Aorta (tissue), 5 donors: ENCODE results near the gene CHMP4A. TPM values are rescaled to one million over a fixed set of nuclear protein-coding genes. Genes with fewer than 3 reads are reported as not detected.

Experiments
- ATAC-seq: fragments of 200-7000 bp; cut with Tn5 transposase; one replicate; pipeline ENCODE4 v1.9.1; 2022; ENCODE audit warnings: moderate library complexity; ENCODE audit not compliant: low FRiP score
- DNase-seq, 2 donors: peaks; one replicate each; pipeline ENCODE4 v3.0.0-alpha.2; 2020
- H3K27ac ChIP-seq, 2 donors: one replicate each; pipeline ENCODE4 v1.5.1; 2013; ENCODE audit warnings: low read length in 2 of 2, mild to moderate bottlenecking in 2 of 2, moderate library complexity in 2 of 2, control low read depth in 1 of 2, inconsistent platforms in 1 of 2, low read depth in 1 of 2
- H3K27me3 ChIP-seq, 2 donors: one replicate each; pipeline ENCODE4 v1.6.1; 2013; ENCODE audit warnings: control low read depth in 1 of 2, low read length in 1 of 2, mild to moderate bottlenecking in 1 of 2, moderate library complexity in 1 of 2; ENCODE audit not compliant: insufficient read depth in 2 of 2, control insufficient read depth in 1 of 2
- H3K36me3 ChIP-seq, 2 donors: one replicate each; pipeline ENCODE4 v1.6.1; 2013; ENCODE audit warnings: control low read depth in 1 of 2, low read length in 1 of 2, mild to moderate bottlenecking in 1 of 2; ENCODE audit not compliant: insufficient read depth in 2 of 2, control insufficient read depth in 1 of 2
- H3K4me1 ChIP-seq, 2 donors: one replicate each; pipeline ENCODE4 v1.6.1; 2013; ENCODE audit warnings: low read length in 2 of 2, control low read depth in 1 of 2, mild to moderate bottlenecking in 1 of 2, moderate library complexity in 1 of 2; ENCODE audit not compliant: insufficient read depth in 2 of 2, control insufficient read depth in 1 of 2
- H3K4me3 ChIP-seq, 2 donors: one replicate each; pipeline ENCODE4 v1.5.1; 2013; ENCODE audit warnings: low read length in 2 of 2, control low read depth in 1 of 2, mild to moderate bottlenecking in 1 of 2
- H3K9me3 ChIP-seq: one replicate; pipeline ENCODE4 v1.6.1; 2013; ENCODE audit warnings: mild to moderate bottlenecking, low read length; ENCODE audit not compliant: control insufficient read depth
- WGBS, 2 donors: extraction: QIAGEN DNeasy Blood & Tissue Kit; methylation state at CpG; one replicate each; pipeline ENCODE4 v1.1.7; 2013; 5-methylcytosine and 5-hydroxymethylcytosine counted together
- intact Hi-C, 2 donors: fragments of 100-400 bp; cut with DNase I; formaldehyde crosslinking; loops; one replicate each; pipeline versions ENCODE4 v1.14.2 to v1.15.0; 2022
- polyA plus RNA-seq, 2 donors: library from polyadenylated mRNA; stranded (reverse); fragments of 200-250 nt; gene quantifications; one replicate each; pipeline ENCODE4 v1.2.3, GENCODE V29; 2013
- total RNA-seq, 2 donors: library from RNA; stranded (reverse); fragmentation: NEBNext Ultra II Directional; extraction: Animal tissue kit (Norgen Biotek cat#: 25700); gene quantifications; one replicate each; pipeline ENCODE4 v1.2.1, GENCODE V29; 2021
- donor health status: healthy with polysubstance abuse.
- donor health status: Bipolar disorder and iron deficiency.
- donor health status: DM: no; HTN: no; CAD: no.
- donor health status: DM: no; HTN: no; CAD: no.
- donor health status: DM: yes; HTN: yes; CAD: no.

CHMP4A gene
- total and polyA plus RNA-seq, 4 donors: 38.3 to 179 (median 88.1) TPM

GRCh38 chr14:24258119-24258518, 44.8 kb upstream of the CHMP4A start:
- 85 to 86% methylated on average over 9 of the region's 9 CpGs for WGBS, 2 donors
- intact Hi-C loops: no loop called here
- H3K4me1 ChIP-seq: no peaks in the 10 kb centered on the region
- no peak for ATAC-seq
- H3K36me3 ChIP-seq: no peaks in the 10 kb centered on the region
- H3K9me3 ChIP-seq: no peaks in the 10 kb centered on the region
- no peak overlapping the region for H3K4me3 ChIP-seq
- no peaks in the 10 kb centered on the region for H3K27me3 ChIP-seq
- H3K27ac ChIP-seq: no peak overlapping the region
- no peak for DNase-seq

- Histone ChIP-seq H3K27me3 (no peaks in the 10 kb centered on the region), H3K27ac (no peak overlapping the region), H3K4me3 (no peak overlapping the region), H3K4me1 (no peaks in the 10 kb centered on the region), H3K9me3 (no peaks in the 10 kb centered on the region), H3K36me3 (no peaks in the 10 kb centered on the region)
- no peak for DNase-seq
- ATAC-seq: no peak
- intact Hi-C loops: no loop called here
- WGBS, 2 donors: 65 to 66% methylated on average over 4 of the region's 4 CpGs
These were observed 43.7 kb upstream of the CHMP4A start for GRCh38 chr14:24256960-24257359.

GRCh38 chr14:24255931-24256711, 42.8 kb upstream of the CHMP4A start:
- WGBS, 2 donors: 92 to 95% methylated on average over 12 of the region's 12 CpGs
- no peak overlapping the region for H3K27ac ChIP-seq

GRCh38 chr14:24255438-24255837, 42.1 kb upstream of the CHMP4A start:
- DNase-seq (no peak), ATAC-seq (no peak)
- H3K27ac ChIP-seq: no peak overlapping the region
- H3K27me3 ChIP-seq: no peaks in the 10 kb centered on the region
- no peaks in the 10 kb centered on the region for H3K36me3 ChIP-seq
- H3K4me1 ChIP-seq: no peaks in the 10 kb centered on the region
- intact Hi-C loops: no loop called here
- WGBS, 2 donors: 92 to 94% methylated on average over 8 of the region's 8 CpGs
- H3K4me3 ChIP-seq: no peak overlapping the region
- H3K9me3 ChIP-seq: no peaks in the 10 kb centered on the region

More at GRCh38 chr14:24255931-24256711, 42.8 kb upstream of the CHMP4A start:
- intact Hi-C loops: no loop called here
- H3K9me3 ChIP-seq: no peaks in the 10 kb centered on the region
- no peaks in the 10 kb centered on the region for H3K27me3 ChIP-seq
- no peak overlapping the region for H3K4me3 ChIP-seq
- H3K36me3 ChIP-seq: no peaks in the 10 kb centered on the region
- no peaks in the 10 kb centered on the region for H3K4me1 ChIP-seq
- DNase-seq (no peak), ATAC-seq (no peak)

- Histone ChIP-seq H3K9me3 (no peaks in the 10 kb centered on the region), H3K27me3 (no peaks in the 10 kb centered on the region), H3K36me3 (no peaks in the 10 kb centered on the region), H3K4me1 (no peaks in the 10 kb centered on the region), H3K27ac (no peak overlapping the region), H3K4me3 (no peak overlapping the region)
- DNase-seq (no peak), ATAC-seq (no peak)
- 92 to 94% methylated on average over 19 of the region's 19 CpGs for WGBS, 2 donors
- intact Hi-C loops: loop anchor here in 1 of 2 donors (5.0 kb wide), 1 partner anchor 162 kb away; no protein-coding TSS in a partner anchor
These were observed 41.5 kb upstream of the CHMP4A start for GRCh38 chr14:24254630-24255392.

GRCh38 chr14:24253936-24254335, 40.6 kb upstream of the CHMP4A start:
- no peaks in the 10 kb centered on the region for H3K36me3 ChIP-seq
- no peak for DNase-seq
- WGBS, 2 donors: 82 to 86% methylated on average over 7 of the region's 7 CpGs

GRCh38 chr14:24252289-24253124, 39.2 kb upstream of the CHMP4A start:
- WGBS, 2 donors: 74 to 78% methylated on average over 11 of the region's 11 CpGs
- no peak overlapping the region for H3K27ac ChIP-seq
- no peaks in the 10 kb centered on the region for H3K36me3 ChIP-seq
- DNase-seq (peak in 1 of 2 donors; percentile 61), ATAC-seq (no peak)
- no peaks in the 10 kb centered on the region for H3K4me1 ChIP-seq
- H3K9me3 ChIP-seq: no peaks in the 10 kb centered on the region
- no peaks in the 10 kb centered on the region for H3K27me3 ChIP-seq
- intact Hi-C loops: loop anchor here in 1 of 2 donors (5.0 kb wide), 1 partner anchor 165 kb away; no protein-coding TSS in a partner anchor
- H3K4me3 ChIP-seq: no peak overlapping the region

More at GRCh38 chr14:24253936-24254335, 40.6 kb upstream of the CHMP4A start:
- Histone ChIP-seq H3K4me3 (no peak overlapping the region), H3K4me1 (no peaks in the 10 kb centered on the region), H3K27me3 (no peaks in the 10 kb centered on the region), H3K9me3 (no peaks in the 10 kb centered on the region), H3K27ac (no peak overlapping the region)
- intact Hi-C loops: loop anchor here in 1 of 2 donors (5.0 kb wide), 1 partner anchor 163 kb away; no protein-coding TSS in a partner anchor
- ATAC-seq: no peak

GRCh38 chr14:24251880-24252288, 38.6 kb upstream of the CHMP4A start:
- ATAC-seq: no peak
- no peaks in the 10 kb centered on the region for H3K4me1 ChIP-seq
- H3K9me3 ChIP-seq: no peaks in the 10 kb centered on the region
- WGBS, 2 donors: 78 to 86% methylated on average over 1 of the region's 1 CpG
- H3K27me3 ChIP-seq: no peaks in the 10 kb centered on the region
- no peak for DNase-seq
- intact Hi-C loops: loop anchor here in 1 of 2 donors (5.0 kb wide), 1 partner anchor 165 kb away; no protein-coding TSS in a partner anchor
- H3K36me3 ChIP-seq: no peaks in the 10 kb centered on the region
- no peak overlapping the region for H3K4me3 ChIP-seq
- H3K27ac ChIP-seq: no peak overlapping the region
